Right atrium auricular region (tissue), 2 donors: ENCODE results near the gene CASD1. TPM values are rescaled to one million over a fixed set of nuclear protein-coding genes. Genes with fewer than 3 reads are reported as not detected.

Experiments used
- DNase-seq: peaks from one replicate; pipeline ENCODE4 v3.0.0-alpha.2; 2019; ENCODE audit warnings: low spot score
- H3K27ac ChIP-seq, 2 donors: fragments of 200-600 bp; sonication (generic); 1 replicate in 1 of 2; 2 replicates in 1 of 2; pipeline ENCODE4 v1.5.1; 2016 to 2019
- H3K27me3 ChIP-seq, 2 donors: fragments of 200-600 bp; sonication (generic); one replicate each; pipeline versions ENCODE4 v1.5.1 to v1.6.0; 2017 to 2019
- H3K36me3 ChIP-seq: fragments of 200-600 bp; sonication (generic); one replicate; pipeline ENCODE4 v1.5.1; 2016
- H3K4me1 ChIP-seq, 2 donors: fragments of 200-600 bp; sonication (generic); one replicate each; pipeline versions ENCODE4 v1.5.1 to v1.6.0; 2017 to 2019
- H3K4me3 ChIP-seq, 2 donors: fragments of 200-600 bp; sonication (generic); 1 replicate in 1 of 2; 2 replicates in 1 of 2; pipeline ENCODE4 v1.5.1; 2017 to 2019; ENCODE audit warnings: mild to moderate bottlenecking in 1 of 2, moderate library complexity in 1 of 2
- H3K9me3 ChIP-seq, 2 donors: fragments of 200-600 bp; sonication (generic); one replicate each; pipeline ENCODE4 v1.5.1; 2019
- CTCF ChIP-seq, 2 donors: fragments of 200-600 bp; sonication (generic); IDR thresholded peaks; one replicate each; pipeline ENCODE4 v1.5.1; 2019; ENCODE audit warnings: antibody characterized with exemption in 2 of 2
- total RNA-seq, 2 donors: library from RNA; depleted of rRNA; stranded (reverse); fragments of >200 nt; gene quantifications; one replicate each; pipeline ENCODE4 v1.1.0, GENCODE V29; 2016

CASD1 gene
- total RNA-seq: 10 to 100 TPM; 15.6 to 25.5 TPM

GRCh38 chr7:94509264-94509886 lies at the start of gene CASD1:
CASD1 (plus strand) TSS chr7:94509809; CDS start chr7:94510085, 276 bp downstream.
- Histone ChIP-seq H3K9me3 (no peaks in the 10 kb centered on the region), H3K4me3 (peak within 1 kb of the TSS; percentile 72 to 74), H3K4me1 (peaks cover 0 to 39% of the 10 kb centered on the region in 2 donors), H3K36me3 (no peaks in the 10 kb centered on the region), H3K27ac (peak within 1 kb of the TSS; percentile 95 to 96), H3K27me3 (no peaks in the 10 kb centered on the region)
- no peak for TF ChIP-seq CTCF (IDR thresholded peaks at IDR 0.05)
- no peak for DNase-seq

GRCh38 chr7:94466516-94466915 lies 43.1 kb upstream of the CASD1 start:
- DNase-seq: no peak
- peaks cover 0 to 11% of the 10 kb centered on the region in 2 donors for H3K9me3 ChIP-seq
- no peaks in the 10 kb centered on the region for H3K4me1 ChIP-seq
- H3K27me3 ChIP-seq: peaks cover 0 to 5% of the 10 kb centered on the region in 2 donors
- TF ChIP-seq CTCF (IDR thresholded peaks at IDR 0.05): no peak
- H3K27ac ChIP-seq: no peak overlapping the region
- H3K4me3 ChIP-seq: no peak overlapping the region
- H3K36me3 ChIP-seq: no peaks in the 10 kb centered on the region

- no peaks in the 10 kb centered on the region for H3K4me1 ChIP-seq
- TF ChIP-seq CTCF (IDR thresholded peaks at IDR 0.05): no peak
- DNase-seq: no peak
- H3K9me3 ChIP-seq: peaks cover 0 to 19% of the 10 kb centered on the region in 2 donors
- H3K4me3 ChIP-seq: no peak overlapping the region
- H3K27ac ChIP-seq: no peak overlapping the region
- H3K36me3 ChIP-seq: no peaks in the 10 kb centered on the region
- H3K27me3 ChIP-seq: peaks cover 0 to 5% of the 10 kb centered on the region in 2 donors
Observed at GRCh38 chr7:94471604-94472003, 38.0 kb upstream of the CASD1 start.

- Histone ChIP-seq H3K4me3 (no peak overlapping the region), H3K27ac (no peak overlapping the region), H3K36me3 (no peaks in the 10 kb centered on the region), H3K9me3 (peaks cover 0 to 19% of the 10 kb centered on the region in 2 donors), H3K4me1 (no peaks in the 10 kb centered on the region), H3K27me3 (no peaks in the 10 kb centered on the region)
- TF ChIP-seq CTCF (IDR thresholded peaks at IDR 0.05): no peak
- DNase-seq: no peak
Observed at GRCh38 chr7:94472608-94473007, 37.0 kb upstream of the CASD1 start.

GRCh38 chr7:94476251-94476840 lies 33.3 kb upstream of the CASD1 start:
- Histone ChIP-seq H3K36me3 (no peaks in the 10 kb centered on the region), H3K9me3 (peaks cover 0 to 9% of the 10 kb centered on the region in 2 donors), H3K4me1 (no peaks in the 10 kb centered on the region), H3K27me3 (no peaks in the 10 kb centered on the region), H3K4me3 (no peak overlapping the region), H3K27ac (no peak overlapping the region)
- DNase-seq: no peak
- TF ChIP-seq CTCF (IDR thresholded peaks at IDR 0.05): no peak
